PC-3 (cell line): ENCODE measurements around the gene TMC5.

Experiments
- EZH2 ChIP-seq: fragments of 300-600 bp; sonication (generic); IDR thresholded peaks from one replicate; pipeline ENCODE4 v1.6.1; 2017; ENCODE audit warnings: antibody characterized with exemption, mild to moderate bottlenecking, low read length; ENCODE audit not compliant: unreplicated experiment
- EZH2phosphoT487 ChIP-seq: fragments of 300-600 bp; sonication (generic); IDR thresholded peaks from 2 replicates; pipeline ENCODE4 v1.6.1; 2018; ENCODE audit warnings: mild to moderate bottlenecking, antibody characterized with exemption, low read length, borderline replicate concordance
- TF ChIP-seq, protein P1 (sequence below): fragments of 300-600 bp; sonication (generic); conservative IDR thresholded peaks from 2 replicates; pipeline ENCODE4 v1.5.1; 2017; ENCODE audit warnings: antibody characterized with exemption, low read depth, mild to moderate bottlenecking, low read length

DNA sequence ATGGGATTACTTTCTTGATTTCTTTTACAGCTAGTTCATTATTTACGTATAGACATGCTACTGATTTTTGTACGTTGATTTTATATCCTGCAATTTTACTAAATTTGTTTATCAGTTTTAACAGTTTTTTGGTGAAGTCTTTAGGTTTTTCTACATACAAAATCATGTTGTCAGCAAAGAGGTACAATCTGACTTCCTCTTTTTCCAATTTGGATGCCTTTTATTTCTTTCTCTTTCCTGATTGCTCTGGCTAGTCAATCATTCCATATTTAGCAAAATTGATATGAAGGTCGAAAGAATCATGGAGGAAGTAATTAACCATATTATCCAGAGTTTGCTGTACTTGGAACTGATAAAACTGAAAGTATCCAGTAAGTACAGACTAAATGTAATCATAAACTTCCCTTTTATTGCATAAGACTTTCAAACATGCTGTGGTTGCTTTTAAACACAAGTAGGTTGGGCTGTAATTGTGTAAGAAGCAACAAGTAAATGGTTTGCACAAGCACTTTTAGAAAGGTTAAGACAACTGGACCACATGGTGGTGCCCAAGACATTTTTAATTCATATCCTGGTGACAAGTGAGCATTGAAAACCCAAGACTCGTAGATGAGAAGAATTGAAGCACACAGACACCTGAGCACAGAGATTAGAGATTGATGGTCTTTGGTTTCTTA lies 95.8 kb downstream of the TMC5 start:
- TF ChIP-seq, protein P1, sequence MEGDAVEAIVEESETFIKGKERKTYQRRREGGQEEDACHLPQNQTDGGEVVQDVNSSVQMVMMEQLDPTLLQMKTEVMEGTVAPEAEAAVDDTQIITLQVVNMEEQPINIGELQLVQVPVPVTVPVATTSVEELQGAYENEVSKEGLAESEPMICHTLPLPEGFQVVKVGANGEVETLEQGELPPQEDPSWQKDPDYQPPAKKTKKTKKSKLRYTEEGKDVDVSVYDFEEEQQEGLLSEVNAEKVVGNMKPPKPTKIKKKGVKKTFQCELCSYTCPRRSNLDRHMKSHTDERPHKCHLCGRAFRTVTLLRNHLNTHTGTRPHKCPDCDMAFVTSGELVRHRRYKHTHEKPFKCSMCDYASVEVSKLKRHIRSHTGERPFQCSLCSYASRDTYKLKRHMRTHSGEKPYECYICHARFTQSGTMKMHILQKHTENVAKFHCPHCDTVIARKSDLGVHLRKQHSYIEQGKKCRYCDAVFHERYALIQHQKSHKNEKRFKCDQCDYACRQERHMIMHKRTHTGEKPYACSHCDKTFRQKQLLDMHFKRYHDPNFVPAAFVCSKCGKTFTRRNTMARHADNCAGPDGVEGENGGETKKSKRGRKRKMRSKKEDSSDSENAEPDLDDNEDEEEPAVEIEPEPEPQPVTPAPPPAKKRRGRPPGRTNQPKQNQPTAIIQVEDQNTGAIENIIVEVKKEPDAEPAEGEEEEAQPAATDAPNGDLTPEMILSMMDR: no peak
- TF ChIP-seq EZH2: no peak
- TF ChIP-seq EZH2phosphoT487: no peak
